ENCODE measurements around the gene CSTPP1. TPM values are rescaled to one million over a fixed set of nuclear protein-coding genes. Genes with fewer than 3 reads are reported as not detected.

CSTPP1 gene
- total RNA-seq, 1 donor from 2014 or later: 29.9 TPM

- intact Hi-C loops (cut with micrococcal nuclease): no loop called here
- H3K27me3 Mint-ChIP-seq: no peaks in the 10 kb centered on the region
- ATAC-seq (ENCODE audit: low read depth) (no peak), DNase-seq (no peak)
- CTCF ChIA-PET: no interaction called here
- H3K4me1 Mint-ChIP-seq: no peaks in the 10 kb centered on the region
- TF ChIP-seq CTCF (IDR thresholded peaks at IDR 0.05): no peak
- H3K9me3 Mint-ChIP-seq: no peaks in the 10 kb centered on the region
- no peak overlapping the region for H3K27ac Mint-ChIP-seq
- H3K4me3 Mint-ChIP-seq: no peak overlapping the region
- H3K36me3 Mint-ChIP-seq (ENCODE audit: low read depth): no peaks in the 10 kb centered on the region
- POLR2A ChIA-PET: no interaction called here
These were observed 184.5 kb downstream of the CSTPP1 start for GRCh38 chr11:47121056-47121455.

- no peak for DNase-seq
- Mint-ChIP-seq H3K36me3 (ENCODE audit: low read depth) (no peaks in the 10 kb centered on the region), H3K27ac (no peak overlapping the region), H3K9me3 (no peaks in the 10 kb centered on the region), H3K4me3 (no peak overlapping the region), H3K4me1 (no peaks in the 10 kb centered on the region), H3K27me3 (no peaks in the 10 kb centered on the region)
- POLR2A ChIA-PET: no interaction called here
- CTCF ChIA-PET: no interaction called here
- TF ChIP-seq CTCF (IDR thresholded peaks at IDR 0.05): no peak
- ATAC-seq (ENCODE audit: low read depth): no peak
- intact Hi-C loops (cut with micrococcal nuclease): no loop called here
These were observed 185.2 kb downstream of the CSTPP1 start for GRCh38 chr11:47121731-47122130.

GRCh38 chr11:47123094-47123493 is 186.5 kb downstream of the CSTPP1 start:
- Mint-ChIP-seq H3K27ac (no peak overlapping the region), H3K27me3 (no peaks in the 10 kb centered on the region), H3K9me3 (no peaks in the 10 kb centered on the region), H3K4me3 (no peak overlapping the region), H3K4me1 (no peaks in the 10 kb centered on the region), H3K36me3 (ENCODE audit: low read depth) (no peaks in the 10 kb centered on the region)
- DNase-seq: no peak
- ATAC-seq (ENCODE audit: low read depth): no peak
- CTCF ChIA-PET: no interaction called here
- TF ChIP-seq CTCF (IDR thresholded peaks at IDR 0.05): no peak
- intact Hi-C loops (cut with micrococcal nuclease): no loop called here
- POLR2A ChIA-PET: no interaction called here

- ChIA-PET CTCF (no interaction called here), POLR2A (no interaction called here)
- Mint-ChIP-seq H3K4me3 (no peak overlapping the region), H3K9me3 (no peaks in the 10 kb centered on the region), H3K4me1 (no peaks in the 10 kb centered on the region), H3K36me3 (ENCODE audit: low read depth) (no peaks in the 10 kb centered on the region), H3K27ac (no peak overlapping the region), H3K27me3 (no peaks in the 10 kb centered on the region)
- intact Hi-C loops (cut with micrococcal nuclease): no loop called here
- DNase-seq (no peak), ATAC-seq (ENCODE audit: low read depth) (no peak)
- TF ChIP-seq CTCF (IDR thresholded peaks at IDR 0.05): no peak
These were observed 188.1 kb downstream of the CSTPP1 start for GRCh38 chr11:47124675-47125074.

- DNase-seq (no peak), ATAC-seq (ENCODE audit: low read depth) (no peak)
- intact Hi-C loops (cut with micrococcal nuclease): no loop called here
- POLR2A ChIA-PET: no interaction called here
- Mint-ChIP-seq H3K27ac (no peak overlapping the region), H3K27me3 (no peaks in the 10 kb centered on the region), H3K4me3 (no peak overlapping the region), H3K9me3 (no peaks in the 10 kb centered on the region), H3K4me1 (no peaks in the 10 kb centered on the region), H3K36me3 (ENCODE audit: low read depth) (no peaks in the 10 kb centered on the region)
- no peak for TF ChIP-seq CTCF (IDR thresholded peaks at IDR 0.05)
- CTCF ChIA-PET: no interaction called here
These were observed 188.5 kb downstream of the CSTPP1 start for GRCh38 chr11:47125083-47125482.
